GM19467 (cell line): ENCODE results near the gene NDUFA11.

Experiments
- ATAC-seq: cut with Tn5 transposase; IDR thresholded peaks from one replicate; pipeline ENCODE4 v1.9.1; 2021; ENCODE audit warnings: mild to moderate bottlenecking, moderate library complexity; ENCODE audit not compliant: unreplicated experiment

Gene NDUFA11

DNA sequence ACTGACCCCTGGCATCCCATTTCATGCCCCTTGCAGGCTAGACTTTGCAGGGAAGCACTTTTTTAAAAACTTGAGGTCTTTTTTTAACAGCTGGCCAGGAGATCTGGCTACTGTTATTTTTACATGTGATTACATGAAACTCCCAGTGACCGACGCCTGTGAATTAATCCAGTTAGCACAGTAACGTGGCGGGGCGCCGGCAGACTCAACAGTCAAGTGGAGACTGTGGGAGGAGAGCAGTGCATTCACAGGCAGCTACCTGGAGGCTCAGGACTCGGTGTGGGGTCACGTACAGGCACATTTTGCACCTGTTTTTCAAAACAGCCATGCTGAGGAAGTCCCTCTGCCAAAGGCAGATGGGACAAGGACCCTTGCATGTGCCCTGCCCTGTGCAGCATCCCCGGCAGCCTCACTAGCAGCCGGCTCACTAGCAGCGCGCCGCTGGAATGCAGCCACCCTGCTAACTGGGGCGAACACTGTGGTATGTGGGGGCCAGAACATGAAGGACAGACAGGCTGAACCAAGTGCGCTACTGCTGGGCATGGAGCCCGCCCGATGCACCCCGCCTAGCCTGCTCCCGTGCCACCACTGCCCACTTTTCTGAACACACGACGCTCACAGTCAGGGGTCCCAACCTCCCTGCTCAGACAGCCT is 29.1 kb upstream of the NDUFA11 start:
- no peak for ATAC-seq

DNA sequence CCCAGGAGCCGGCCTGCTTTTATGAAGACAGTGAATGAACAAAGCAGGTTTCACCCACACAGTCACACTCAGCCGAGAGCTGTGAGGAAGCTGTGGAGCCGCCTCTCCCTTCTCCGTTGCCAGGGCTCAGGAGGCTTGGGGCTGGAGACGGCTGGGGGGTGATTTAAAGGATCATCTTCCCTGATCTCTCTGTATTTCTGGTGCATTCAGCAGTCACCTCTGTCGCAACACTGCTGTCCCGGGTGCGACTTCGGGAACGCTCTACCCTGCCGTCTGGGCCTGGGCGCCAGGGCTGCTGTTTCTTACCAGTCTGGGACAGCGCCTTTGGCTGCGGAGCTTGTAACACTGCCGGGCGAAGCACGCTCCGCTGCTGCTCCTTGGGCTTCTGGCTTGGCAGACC is 28.6 kb upstream of the NDUFA11 start:
- no peak for ATAC-seq

- ATAC-seq: no peak
Observed at GRCh38 chr19:5931251-5931650, 27.7 kb upstream of the NDUFA11 start.

DNA sequence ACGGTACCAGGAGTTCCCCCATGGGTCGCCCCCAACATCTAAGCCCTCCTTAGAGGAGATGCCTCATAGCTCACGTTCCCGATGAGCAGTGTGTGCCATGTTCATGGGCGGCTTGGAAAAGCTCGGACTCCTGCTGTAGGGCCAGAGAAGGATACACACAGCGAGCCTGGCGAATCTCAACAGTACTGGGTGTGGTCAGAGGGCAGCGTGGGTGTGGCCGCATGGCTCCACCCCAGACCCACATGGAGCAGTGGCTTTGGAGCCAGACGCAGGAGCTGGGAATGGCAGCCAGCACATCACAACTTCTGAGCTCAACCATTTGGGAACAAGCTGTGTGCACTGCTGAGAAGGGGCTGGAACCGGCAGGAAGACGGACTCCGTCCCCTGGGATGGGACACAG is 26.0 kb upstream of the NDUFA11 start:
- no peak for ATAC-seq

GRCh38 chr19:5929179-5929578 is 25.6 kb upstream of the NDUFA11 start:
- no peak for ATAC-seq

GRCh38 chr19:5927441-5927821 is 23.8 kb upstream of the NDUFA11 start:
- ATAC-seq: no peak

- no peak for ATAC-seq
Observed at GRCh38 chr19:5926641-5927440, 23.3 kb upstream of the NDUFA11 start.

DNA sequence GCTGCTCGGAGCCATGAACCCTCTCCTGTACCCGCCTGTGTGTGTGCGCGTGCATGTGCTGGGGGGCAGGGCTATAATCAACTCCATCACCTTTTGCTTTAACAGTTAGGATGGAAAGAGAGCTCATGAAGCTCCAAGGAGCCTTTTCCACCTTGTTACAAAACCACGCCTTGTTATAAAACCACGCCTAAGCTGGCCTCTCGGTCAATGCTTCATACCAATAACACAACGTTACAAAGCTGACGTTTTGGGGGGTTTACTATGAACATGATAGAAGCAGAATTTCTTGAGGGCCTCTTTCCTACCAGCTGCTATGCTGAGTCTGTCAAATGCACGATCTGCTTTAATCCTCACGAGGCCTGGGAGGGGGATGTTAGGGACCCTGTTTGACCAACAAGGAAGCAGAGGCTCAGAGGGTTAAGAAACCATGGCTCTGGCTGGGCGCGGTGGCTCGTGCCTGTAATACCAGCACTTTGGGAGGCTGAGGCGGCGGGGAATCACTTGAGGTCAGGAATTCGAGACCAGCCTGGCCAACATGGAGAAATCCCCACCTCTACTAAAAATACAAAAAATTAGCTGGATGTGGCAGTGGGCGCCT is 22.3 kb upstream of the NDUFA11 start:
- no peak for ATAC-seq

GRCh38 chr19:5923356-5923755 is 19.8 kb upstream of the NDUFA11 start:
- ATAC-seq: no peak

- no peak for ATAC-seq
Observed at GRCh38 chr19:5922161-5922545, 18.6 kb upstream of the NDUFA11 start.

- no peak for ATAC-seq
Observed at GRCh38 chr19:5921516-5922160, 18.0 kb upstream of the NDUFA11 start.

GRCh38 chr19:5918463-5919079 is 15.0 kb upstream of the NDUFA11 start:
- no peak for ATAC-seq

DNA sequence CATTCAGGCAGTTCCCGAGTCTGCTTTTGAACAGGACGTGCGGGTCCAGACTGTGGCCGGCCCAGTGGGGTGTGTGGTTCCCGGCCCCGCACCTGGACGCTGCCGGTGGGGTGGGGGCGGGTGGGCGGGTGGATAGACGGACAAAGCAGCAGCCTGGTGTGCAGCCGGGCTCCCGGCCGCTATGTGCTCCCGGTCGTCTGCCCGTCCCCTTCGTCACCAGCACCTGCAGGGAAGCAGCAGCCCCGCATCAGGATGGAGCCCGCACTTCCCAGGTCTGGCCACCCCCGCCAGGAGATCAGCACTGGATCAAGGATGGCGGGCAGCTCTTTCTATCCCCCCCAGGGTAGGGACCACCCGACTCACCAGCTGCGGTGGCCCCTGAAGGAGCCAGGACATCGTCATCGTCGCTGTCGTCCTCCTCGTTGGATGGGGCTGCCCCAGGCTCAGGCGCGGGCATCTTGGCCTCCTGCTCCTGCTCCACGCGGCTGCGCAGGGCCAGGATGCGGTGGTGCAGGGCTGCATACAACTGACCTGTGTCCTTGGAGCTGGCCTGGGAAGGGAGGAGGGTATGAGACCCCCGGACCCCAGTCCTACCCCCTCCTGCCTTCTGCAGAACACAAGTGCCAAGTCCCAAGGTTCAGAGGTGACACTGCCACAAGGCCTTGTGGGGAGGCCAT is 14.0 kb upstream of the NDUFA11 start:
- ATAC-seq: no peak

GRCh38 chr19:5916181-5916708 is 12.7 kb upstream of the NDUFA11 start:
- no peak for ATAC-seq

DNA sequence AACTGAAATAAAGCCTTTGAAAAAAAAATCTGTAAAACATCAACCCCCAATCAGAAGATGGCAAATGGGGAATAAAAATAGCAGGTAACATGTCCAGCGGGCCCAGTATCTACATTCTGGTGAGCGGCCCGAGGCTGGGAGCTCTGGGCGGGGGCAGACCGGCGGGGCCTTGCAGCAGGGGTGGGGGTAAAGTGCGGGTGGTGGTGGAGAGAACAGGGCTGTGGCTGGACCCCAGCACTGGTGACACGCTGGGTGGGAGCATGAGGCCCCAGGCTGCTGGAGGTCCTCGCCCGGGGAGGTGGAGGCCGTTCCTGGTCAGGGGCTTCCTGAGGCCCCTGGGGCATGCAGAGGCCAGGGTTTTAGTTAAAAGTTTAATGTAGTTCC is 12.2 kb upstream of the NDUFA11 start:
- no peak for ATAC-seq

GRCh38 chr19:5914946-5915781 is 11.6 kb upstream of the NDUFA11 start:
- ATAC-seq: no peak

DNA sequence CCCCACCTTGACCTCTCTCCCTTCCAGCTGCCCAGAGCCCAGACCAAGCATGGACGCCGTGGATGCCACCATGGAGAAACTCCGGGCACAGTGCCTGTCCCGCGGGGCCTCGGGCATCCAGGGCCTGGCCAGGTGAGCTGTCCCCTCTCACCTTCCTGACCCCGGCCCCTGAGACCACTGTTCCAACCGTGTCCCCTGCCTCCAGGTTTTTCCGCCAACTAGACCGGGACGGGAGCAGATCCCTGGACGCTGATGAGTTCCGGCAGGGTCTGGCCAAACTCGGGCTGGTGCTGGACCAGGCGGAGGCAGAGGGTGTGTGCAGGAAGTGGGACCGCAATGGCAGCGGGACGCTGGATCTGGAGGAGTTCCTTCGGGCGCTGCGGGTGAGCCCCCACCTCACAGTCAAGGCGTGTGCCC is 10.8 kb upstream of the NDUFA11 start:
- ATAC-seq: no peak

DNA sequence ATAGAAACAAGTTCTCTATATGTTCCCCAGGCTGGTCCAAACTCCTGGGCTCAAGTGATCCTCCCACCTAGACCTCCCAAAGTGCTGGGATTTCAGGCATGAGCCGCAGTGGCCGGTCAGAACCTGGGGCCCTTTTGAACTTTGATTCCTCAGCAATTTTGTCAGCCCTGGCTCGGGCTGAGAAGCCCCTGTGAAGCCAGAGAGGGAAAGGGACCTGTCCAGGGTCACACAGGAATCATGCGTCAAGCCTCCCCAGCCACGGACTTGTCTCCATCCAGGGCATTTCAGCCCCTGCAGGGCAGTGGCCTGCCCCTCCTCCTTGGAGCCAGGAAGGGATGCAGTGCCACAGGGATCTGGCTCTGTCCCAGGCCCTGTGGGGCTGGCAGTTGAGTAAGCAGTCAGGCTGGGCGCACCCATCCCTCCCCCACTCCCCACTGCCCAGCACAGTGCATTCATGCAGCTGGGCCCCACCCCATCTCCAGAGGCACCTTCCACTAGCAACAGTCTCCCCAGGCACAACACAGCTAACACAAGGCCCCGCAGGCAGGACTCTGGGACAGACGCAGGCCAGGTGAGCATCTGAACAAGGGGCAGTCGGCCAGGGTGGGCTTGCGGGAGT is 10.3 kb upstream of the NDUFA11 start, which contains the start of gene CAPS:
CAPS (plus strand) TSS at position 516 of the 619 bp plus-strand sequence. CDS start 153 bp downstream, outside the sequence.
- ATAC-seq: no peak

DNA sequence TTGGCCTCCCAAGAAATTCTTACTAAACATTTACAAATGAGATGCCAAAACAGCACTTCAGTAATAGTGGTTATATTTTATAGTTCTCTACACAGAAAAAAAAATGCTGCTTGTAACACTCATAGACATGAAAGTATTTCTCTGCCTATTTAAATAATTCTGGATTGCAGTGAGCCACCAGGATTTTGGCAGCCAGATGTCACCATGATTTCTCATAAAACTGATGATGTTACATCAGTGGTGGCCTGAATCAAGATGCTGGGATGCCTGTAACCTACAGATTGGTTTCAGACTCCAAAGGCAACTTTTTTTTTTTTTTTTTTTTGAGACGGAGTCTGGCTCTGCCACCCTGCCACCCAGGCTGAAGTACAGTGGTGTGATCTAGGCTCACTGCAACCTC is 7.8 kb upstream of the NDUFA11 start:
- ATAC-seq: no peak
